ENCODE results near the gene SNX5. TPM values are rescaled to one million over a fixed set of nuclear protein-coding genes. Genes with fewer than 3 reads are reported as not detected.
A peak's percentile ranks its signal among the peaks of the same experiment; 100 is the strongest.

The SNX5 gene
- total RNA-seq, 4 donors from 2014 or later = 49.9 to 114 (median 64.5) TPM

DNA sequence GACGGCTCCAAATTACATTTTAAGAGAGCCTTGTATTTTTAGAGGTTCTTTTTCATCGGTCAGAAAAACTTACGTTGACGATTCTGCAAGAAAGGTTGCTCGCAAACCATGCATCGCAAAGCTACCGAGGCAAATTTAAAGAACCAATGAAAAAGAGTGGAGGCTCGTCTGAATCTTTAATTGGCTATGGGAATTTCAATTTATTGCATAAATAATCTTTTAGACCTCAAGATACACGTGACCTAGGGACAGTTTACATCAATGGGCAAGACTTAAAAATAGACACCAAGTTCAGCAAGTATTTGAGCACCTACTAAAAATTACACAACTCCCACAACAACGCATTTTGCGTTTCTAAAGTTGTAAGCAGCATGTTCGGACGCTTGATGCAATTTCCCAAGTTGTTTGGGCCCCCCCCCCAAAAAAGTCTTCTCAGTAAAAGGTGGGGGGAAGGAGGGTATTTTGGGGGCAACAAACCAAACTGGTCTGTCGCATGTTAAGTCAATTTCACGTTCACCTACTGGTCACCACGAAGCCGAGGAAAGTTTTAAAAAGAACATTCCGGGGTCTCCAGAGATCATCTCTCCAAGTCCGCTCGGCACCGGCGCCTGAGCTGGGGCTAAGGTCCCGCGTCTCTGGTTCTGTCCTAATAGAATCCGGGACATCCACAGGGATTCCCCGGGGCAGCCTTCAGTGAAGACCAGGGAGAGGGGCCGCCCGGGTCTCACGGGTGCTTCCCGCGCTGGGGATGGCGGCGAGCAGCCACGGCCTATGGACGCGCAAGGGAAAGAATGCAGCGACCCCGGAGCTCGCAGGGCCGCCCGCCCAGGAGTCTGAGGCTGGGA is 851 bp downstream of the SNX5 start:
- no peaks in the 10 kb centered on the region for H3K27me3 ChIP-seq
- peak; percentile 77 to 82 for DNase-seq (ENCODE audit: low spot score in 2 of 2)
- H3K27ac ChIP-seq = peak overlapping the region; percentile 98
- TF ChIP-seq POLR2A (IDR thresholded peaks at IDR 0.05) (no peak), EP300 (IDR thresholded peaks at IDR 0.05) (no peak), POLR2AphosphoS5 (IDR thresholded peaks at IDR 0.05) (no peak)
- TF ChIP-seq, protein P1, sequence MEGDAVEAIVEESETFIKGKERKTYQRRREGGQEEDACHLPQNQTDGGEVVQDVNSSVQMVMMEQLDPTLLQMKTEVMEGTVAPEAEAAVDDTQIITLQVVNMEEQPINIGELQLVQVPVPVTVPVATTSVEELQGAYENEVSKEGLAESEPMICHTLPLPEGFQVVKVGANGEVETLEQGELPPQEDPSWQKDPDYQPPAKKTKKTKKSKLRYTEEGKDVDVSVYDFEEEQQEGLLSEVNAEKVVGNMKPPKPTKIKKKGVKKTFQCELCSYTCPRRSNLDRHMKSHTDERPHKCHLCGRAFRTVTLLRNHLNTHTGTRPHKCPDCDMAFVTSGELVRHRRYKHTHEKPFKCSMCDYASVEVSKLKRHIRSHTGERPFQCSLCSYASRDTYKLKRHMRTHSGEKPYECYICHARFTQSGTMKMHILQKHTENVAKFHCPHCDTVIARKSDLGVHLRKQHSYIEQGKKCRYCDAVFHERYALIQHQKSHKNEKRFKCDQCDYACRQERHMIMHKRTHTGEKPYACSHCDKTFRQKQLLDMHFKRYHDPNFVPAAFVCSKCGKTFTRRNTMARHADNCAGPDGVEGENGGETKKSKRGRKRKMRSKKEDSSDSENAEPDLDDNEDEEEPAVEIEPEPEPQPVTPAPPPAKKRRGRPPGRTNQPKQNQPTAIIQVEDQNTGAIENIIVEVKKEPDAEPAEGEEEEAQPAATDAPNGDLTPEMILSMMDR (IDR thresholded peaks at IDR 0.05) = no peak
- H3K9me3 ChIP-seq = no peaks in the 10 kb centered on the region
- H3K36me3 ChIP-seq = no peaks in the 10 kb centered on the region
- WGBS = under 1% methylated on average over 35 of the region's 41 CpGs
- H3K4me3 ChIP-seq = peak overlapping the region; percentile 95
- H3K4me1 ChIP-seq = peaks cover 75% of the 10 kb centered on the region

DNA sequence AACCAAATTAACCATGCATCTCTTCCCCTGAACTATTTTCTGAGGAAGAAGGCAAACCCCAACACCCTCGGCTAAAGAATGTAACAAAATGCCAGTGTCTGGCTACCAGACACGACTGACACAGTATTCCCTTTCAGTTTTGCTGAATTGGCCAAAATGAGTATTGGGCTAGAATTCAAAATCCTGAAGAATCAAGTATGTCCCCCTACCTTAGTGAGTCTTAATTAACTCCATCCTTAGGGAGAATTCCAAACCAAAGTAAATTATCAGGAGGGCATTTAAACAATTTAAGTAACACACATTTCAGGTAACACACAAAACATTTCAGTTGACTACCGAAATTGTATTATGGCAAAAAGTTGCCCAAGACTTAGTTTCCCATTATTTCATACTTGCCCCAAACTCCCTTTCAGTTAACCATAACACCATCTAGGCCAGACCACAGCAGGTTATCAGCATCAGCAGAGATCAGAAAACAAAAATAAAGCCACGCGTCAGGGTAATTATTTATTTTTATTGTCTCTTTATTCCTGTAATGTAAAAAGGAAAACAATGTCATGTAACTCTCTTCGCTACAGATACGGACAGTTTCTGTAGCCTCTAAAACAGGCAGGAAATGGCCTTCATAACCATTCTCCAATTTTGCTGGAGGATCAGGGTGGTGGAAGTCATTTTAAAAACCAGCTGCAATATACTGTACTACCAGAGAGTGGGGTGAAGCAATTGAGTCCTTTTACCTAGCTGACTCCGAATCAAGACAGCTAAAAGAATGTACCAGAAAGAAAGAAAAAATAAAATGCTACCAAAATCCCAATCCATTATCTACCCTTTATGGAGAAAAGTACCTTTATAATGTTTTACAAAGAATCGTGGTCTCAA is 1.9 kb downstream of the SNX5 start:
- no peaks in the 10 kb centered on the region for H3K36me3 ChIP-seq
- H3K27me3 ChIP-seq = no peaks in the 10 kb centered on the region
- WGBS = 11% methylated on average over 9 of the region's 9 CpGs
- no peaks in the 10 kb centered on the region for H3K9me3 ChIP-seq
- no peak for DNase-seq (ENCODE audit: low spot score in 2 of 2)
- H3K4me3 ChIP-seq = peak overlapping the region; percentile 95
- H3K27ac ChIP-seq = peak overlapping the region; percentile 98
- TF ChIP-seq, protein P1 (IDR thresholded peaks at IDR 0.05) = peak in 1 of 2 donors; percentile 26
- no peak for TF ChIP-seq EP300 (IDR thresholded peaks at IDR 0.05)
- H3K4me1 ChIP-seq = peaks cover 75% of the 10 kb centered on the region

GRCh38 chr20:17965042-17965697 is 3.4 kb downstream of the SNX5 start:
- Histone ChIP-seq H3K27ac (peak overlapping the region; percentile 98), H3K9me3 (no peaks in the 10 kb centered on the region), H3K27me3 (no peaks in the 10 kb centered on the region), H3K4me1 (peaks cover 75% of the 10 kb centered on the region), H3K4me3 (peak overlapping the region; percentile 95), H3K36me3 (no peaks in the 10 kb centered on the region)
- DNase-seq (ENCODE audit: low spot score in 2 of 2) = no peak
- TF ChIP-seq POLR2AphosphoS5 (IDR thresholded peaks at IDR 0.05) = no peak
- TF ChIP-seq, protein P1 (IDR thresholded peaks at IDR 0.05) = no peak
- no peak for TF ChIP-seq POLR2A (IDR thresholded peaks at IDR 0.05)
- no peak for TF ChIP-seq EP300 (IDR thresholded peaks at IDR 0.05)
- WGBS = 66% methylated on average over 9 of the region's 9 CpGs

DNA sequence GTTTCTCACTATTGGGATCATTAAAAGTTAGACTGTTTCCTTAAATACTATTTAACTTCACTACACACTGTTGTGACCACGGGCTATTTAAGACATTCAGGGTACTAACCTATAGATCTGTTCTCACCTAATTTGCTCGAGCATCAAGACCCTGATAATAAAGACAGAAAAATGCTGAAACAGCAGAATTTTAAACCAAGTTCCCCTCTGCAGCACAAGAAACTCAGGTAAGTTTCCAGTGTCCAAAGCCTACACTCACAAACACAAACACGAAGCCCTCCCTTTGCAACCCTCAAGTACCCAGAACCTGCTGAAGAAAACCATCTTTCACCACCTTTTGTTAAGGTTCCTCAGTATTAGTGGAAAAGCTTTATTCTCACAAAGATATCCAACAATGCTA is 4.0 kb downstream of the SNX5 start:
- Histone ChIP-seq H3K4me3 (no peak overlapping the region), H3K27ac (no peak overlapping the region), H3K27me3 (no peaks in the 10 kb centered on the region), H3K9me3 (no peaks in the 10 kb centered on the region), H3K4me1 (peaks cover 76% of the 10 kb centered on the region), H3K36me3 (no peaks in the 10 kb centered on the region)
- TF ChIP-seq EP300 (IDR thresholded peaks at IDR 0.05) (no peak), POLR2AphosphoS5 (IDR thresholded peaks at IDR 0.05) (no peak), POLR2A (IDR thresholded peaks at IDR 0.05) (no peak)
- TF ChIP-seq, protein P1 (IDR thresholded peaks at IDR 0.05) = no peak
- 85% methylated on average over 3 of the region's 3 CpGs for WGBS
- DNase-seq (ENCODE audit: low spot score in 2 of 2) = no peak

All from suprapubic skin (tissue), 4 donors.